WERI-Rb-1 (cell line): Measurements from ENCODE around the gene LIMS2.

Experiments used
- DNase-seq: peaks from one replicate; pipeline ENCODE4 v3.0.0-alpha.2; 2020
- H3K27ac ChIP-seq: fragments of 250-450 bp; sonication (Bioruptor Pico); 2 replicates; pipeline ENCODE4 v1.5.1; 2020; ENCODE audit warnings: mild to moderate bottlenecking, moderate library complexity
- H3K27me3 ChIP-seq: fragments of 250-450 bp; sonication (Bioruptor Pico); 2 replicates; pipeline ENCODE4 v1.5.1; 2021; ENCODE audit warnings: mild to moderate bottlenecking, low read depth, moderate library complexity; ENCODE audit not compliant: insufficient read depth, severe bottlenecking
- H3K36me3 ChIP-seq: fragments of 250-450 bp; sonication (Bioruptor Pico); 2 replicates; pipeline ENCODE4 v1.5.1; 2020; ENCODE audit warnings: mild to moderate bottlenecking, moderate library complexity
- H3K4me3 ChIP-seq: 2 replicates; pipeline ENCODE4 v1.5.1; 2011; ENCODE audit warnings: low read depth, mild to moderate bottlenecking, control low read depth, low read length
- H3K9me3 ChIP-seq: fragments of 250-450 bp; sonication (Bioruptor Pico); 2 replicates; pipeline ENCODE4 v1.5.1; 2021; ENCODE audit warnings: mild to moderate bottlenecking, moderate library complexity; ENCODE audit not compliant: severe bottlenecking
- CTCF ChIP-seq: IDR thresholded peaks from 2 replicates; pipeline ENCODE4 v1.5.1; 2011; ENCODE audit warnings: low read depth, mild to moderate bottlenecking, control low read depth, inconsistent platforms, low read length

The LIMS2 gene

GRCh38 chr2:127618551-127619202 lies 56.7 kb downstream of the LIMS2 start:
- no peak overlapping the region for H3K4me3 ChIP-seq
- no peaks in the 10 kb centered on the region for H3K27me3 ChIP-seq
- no peak for TF ChIP-seq CTCF
- no peak overlapping the region for H3K27ac ChIP-seq
- peak; percentile 2 for DNase-seq
- no peaks in the 10 kb centered on the region for H3K36me3 ChIP-seq
- H3K9me3 ChIP-seq, result peaks cover 5% of the 10 kb centered on the region

GRCh38 chr2:127615511-127616166 lies 59.7 kb downstream of the LIMS2 start:
- peak; percentile 1 for DNase-seq
- no peak for TF ChIP-seq CTCF
- H3K27ac ChIP-seq, result no peak overlapping the region

GRCh38 chr2:127614731-127615130 lies 60.6 kb downstream of the LIMS2 start:
- TF ChIP-seq CTCF, result no peak
- Histone ChIP-seq H3K36me3 (no peaks in the 10 kb centered on the region), H3K9me3 (peaks cover 9% of the 10 kb centered on the region), H3K27me3 (no peaks in the 10 kb centered on the region), H3K4me3 (no peak overlapping the region), H3K27ac (no peak overlapping the region)
- DNase-seq, result no peak

More at GRCh38 chr2:127615511-127616166, 59.7 kb downstream of the LIMS2 start:
- Histone ChIP-seq H3K36me3 (no peaks in the 10 kb centered on the region), H3K27me3 (no peaks in the 10 kb centered on the region), H3K9me3 (peaks cover 9% of the 10 kb centered on the region), H3K4me3 (no peak overlapping the region)

GRCh38 chr2:127614246-127614645 lies 61.1 kb downstream of the LIMS2 start:
- no peak overlapping the region for H3K27ac ChIP-seq
- DNase-seq, result peak; percentile 0
- H3K4me3 ChIP-seq, result no peak overlapping the region
- TF ChIP-seq CTCF, result no peak
- H3K27me3 ChIP-seq, result no peaks in the 10 kb centered on the region
- no peaks in the 10 kb centered on the region for H3K36me3 ChIP-seq
- H3K9me3 ChIP-seq, result peaks cover 9% of the 10 kb centered on the region

GRCh38 chr2:127612111-127612822 lies 63.1 kb downstream of the LIMS2 start:
- Histone ChIP-seq H3K9me3 (peaks cover 9% of the 10 kb centered on the region), H3K4me3 (no peak overlapping the region), H3K27me3 (no peaks in the 10 kb centered on the region), H3K36me3 (no peaks in the 10 kb centered on the region), H3K27ac (no peak overlapping the region)
- TF ChIP-seq CTCF, result no peak
- DNase-seq, result peak; percentile 2
